Activated naive CD4-positive, alpha-beta T cell treated with anti-CD3 and anti-CD28 coated beads, Interleukin-2, amount 50 U/mL, for 72 hours (primary cell): Measurements from ENCODE around the gene WNT7B. TPM values are rescaled to one million over a fixed set of nuclear protein-coding genes. Genes with fewer than 3 reads are reported as not detected.
A peak's percentile ranks its signal among the peaks of the same experiment; 100 is the strongest.

Source experiments
- ATAC-seq, 2 donors: fragments of 150-1000 bp; cut with Tn5 transposase; 2 replicates each; pipeline ENCODE4 v1.10.0; 2021; ENCODE audit warnings: mild to moderate bottlenecking in 2 of 2, moderate library complexity in 2 of 2
- DNase-seq, 2 donors: peaks; one replicate each; pipeline ENCODE4 v3.0.0; 2021 to 2022; ENCODE audit warnings: low spot score in 2 of 2
- H3K27ac Mint-ChIP-seq, 2 donors: one replicate each; pipeline ENCODE4 v1.8.0; 2022; ENCODE audit warnings: mild to moderate bottlenecking in 2 of 2, mixed read lengths in 2 of 2
- H3K36me3 Mint-ChIP-seq, 2 donors: one replicate each; pipeline ENCODE4 v1.8.0; 2022; ENCODE audit warnings: mixed read lengths in 2 of 2
- H3K9me3 Mint-ChIP-seq, 2 donors: one replicate each; pipeline ENCODE4 v1.8.0; 2022; ENCODE audit warnings: mixed read lengths in 2 of 2
- total RNA-seq, 2 donors: library from RNA; stranded (reverse); gene quantifications; one replicate each; pipeline ENCODE4 v1.2.3, GENCODE V29; 2022

WNT7B gene
- total RNA-seq, 2 donors from 2014 or later: 0.05 TPM; not detected in 1

GRCh38 chr22:45896964-45897538, 79.9 kb downstream of the WNT7B start:
- ATAC-seq (no peak), DNase-seq (no peak)
- H3K36me3 Mint-ChIP-seq: no peaks in the 10 kb centered on the region
- H3K9me3 Mint-ChIP-seq: no peaks in the 10 kb centered on the region
- peak overlapping the region in 1 of 2 donors; percentile 74 for H3K27ac Mint-ChIP-seq

DNA sequence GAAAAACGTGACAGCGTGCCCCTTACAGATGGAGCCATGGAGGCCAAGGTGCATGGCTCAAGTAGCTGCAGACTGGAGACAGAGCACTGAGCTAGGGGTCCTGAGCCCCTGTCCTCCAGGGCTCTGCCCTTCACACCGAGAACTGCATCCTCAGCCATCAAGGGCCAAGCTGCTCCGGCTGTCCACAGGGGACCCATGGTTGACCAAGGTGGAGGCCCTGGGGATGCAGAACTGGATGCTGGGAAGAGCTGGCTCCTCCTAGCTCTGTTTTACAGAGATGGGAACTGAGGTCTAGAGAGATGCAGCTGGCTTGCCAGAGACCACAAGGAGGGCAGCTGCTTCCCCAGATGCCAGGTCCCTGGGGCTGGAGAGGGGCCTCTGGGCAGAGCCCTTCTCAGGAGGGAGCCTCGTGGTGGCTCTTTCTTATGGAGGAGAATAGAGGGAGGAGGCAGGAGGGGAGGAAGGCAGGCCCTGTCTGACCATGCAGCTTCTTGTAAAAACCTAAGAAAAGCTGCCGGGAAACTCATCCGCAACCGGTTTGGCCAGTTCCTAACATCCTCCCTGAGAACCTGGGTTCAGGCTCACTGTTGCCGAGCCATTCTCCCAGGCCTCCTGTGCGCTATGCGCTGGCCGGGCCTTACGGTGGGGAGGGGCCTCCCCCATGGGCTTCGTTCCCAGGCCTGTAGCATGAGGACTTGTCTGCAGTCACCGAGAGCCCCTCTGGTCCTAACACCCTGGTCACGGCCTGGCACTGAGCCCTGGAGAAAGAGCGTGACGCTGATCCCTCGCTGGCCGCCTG, 80.6 kb downstream of the WNT7B start:
- Mint-ChIP-seq H3K36me3 (no peaks in the 10 kb centered on the region), H3K27ac (no peak overlapping the region), H3K9me3 (no peaks in the 10 kb centered on the region)

DNA sequence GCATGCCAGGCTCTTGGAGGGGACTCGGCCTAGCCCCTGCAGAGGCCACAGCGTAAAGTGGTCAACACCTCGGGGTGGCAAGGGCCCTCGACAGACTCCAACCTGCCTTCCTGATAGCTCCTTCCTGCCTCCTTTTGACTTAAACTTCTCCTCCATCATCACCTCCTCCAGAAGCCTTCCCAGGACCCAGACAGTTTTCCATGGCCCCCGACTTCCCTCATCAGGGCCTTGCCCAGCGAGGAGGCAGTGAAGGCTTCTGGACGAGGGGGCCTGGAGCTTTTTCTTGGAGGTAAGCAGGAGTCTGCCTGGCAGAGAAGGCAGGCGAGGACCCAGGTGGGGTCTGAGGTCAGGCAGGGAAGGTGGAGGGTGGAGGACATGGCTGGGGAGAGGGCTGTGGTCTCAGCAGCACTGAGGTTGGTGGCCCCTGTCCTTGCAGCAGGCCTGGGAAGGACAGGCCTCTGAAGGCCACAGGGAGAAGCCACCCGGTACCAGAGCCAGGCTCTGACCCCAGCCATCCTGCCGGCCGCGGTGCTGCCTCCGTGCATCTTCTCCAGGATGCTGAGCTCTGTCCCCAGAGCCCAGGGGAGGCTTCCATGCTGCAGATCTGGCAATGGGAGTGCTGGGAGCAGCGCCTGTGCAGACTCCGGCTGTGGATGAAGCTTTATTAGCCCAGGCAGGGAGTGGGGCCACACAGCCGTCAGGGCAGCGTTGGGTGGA, 81.4 kb downstream of the WNT7B start:
- DNase-seq (no peak), ATAC-seq (no peak)
- Mint-ChIP-seq H3K9me3 (no peaks in the 10 kb centered on the region), H3K27ac (no peak overlapping the region), H3K36me3 (no peaks in the 10 kb centered on the region)

More for the DNA sequence above, 80.6 kb downstream of the WNT7B start:
- no peak for DNase-seq
- ATAC-seq: no peak

DNA sequence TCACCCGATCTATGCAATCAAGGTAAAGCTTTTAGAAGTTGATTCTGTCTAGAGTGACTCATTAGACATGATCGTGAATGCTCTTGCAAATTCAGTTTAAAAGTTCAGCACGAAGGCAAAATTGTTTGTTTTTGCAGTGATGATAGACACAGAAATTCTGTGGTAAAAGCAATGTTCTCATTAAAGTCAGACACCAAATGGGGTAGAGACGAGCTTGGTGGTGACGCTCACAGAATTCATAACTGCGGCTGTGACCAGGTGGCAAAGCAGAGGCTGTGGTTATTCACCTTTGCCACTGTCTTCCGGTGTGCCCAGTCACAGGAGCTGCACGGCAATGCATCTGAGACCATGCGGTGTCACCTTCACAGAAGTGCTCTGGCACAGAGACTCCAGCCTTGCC, 83.4 kb downstream of the WNT7B start:
- H3K27ac Mint-ChIP-seq: no peak overlapping the region
- H3K36me3 Mint-ChIP-seq: no peaks in the 10 kb centered on the region
- ATAC-seq (no peak), DNase-seq (no peak)
- H3K9me3 Mint-ChIP-seq: no peaks in the 10 kb centered on the region

- Mint-ChIP-seq H3K27ac (no peak overlapping the region), H3K9me3 (no peaks in the 10 kb centered on the region), H3K36me3 (no peaks in the 10 kb centered on the region)
- no peak for ATAC-seq
- no peak for DNase-seq
These were observed 84.1 kb downstream of the WNT7B start for GRCh38 chr22:45892681-45893461.

- Mint-ChIP-seq H3K36me3 (no peaks in the 10 kb centered on the region), H3K27ac (no peak overlapping the region), H3K9me3 (no peaks in the 10 kb centered on the region)
- DNase-seq: no peak
- no peak for ATAC-seq
These were observed 84.9 kb downstream of the WNT7B start for GRCh38 chr22:45891996-45892621.

DNA sequence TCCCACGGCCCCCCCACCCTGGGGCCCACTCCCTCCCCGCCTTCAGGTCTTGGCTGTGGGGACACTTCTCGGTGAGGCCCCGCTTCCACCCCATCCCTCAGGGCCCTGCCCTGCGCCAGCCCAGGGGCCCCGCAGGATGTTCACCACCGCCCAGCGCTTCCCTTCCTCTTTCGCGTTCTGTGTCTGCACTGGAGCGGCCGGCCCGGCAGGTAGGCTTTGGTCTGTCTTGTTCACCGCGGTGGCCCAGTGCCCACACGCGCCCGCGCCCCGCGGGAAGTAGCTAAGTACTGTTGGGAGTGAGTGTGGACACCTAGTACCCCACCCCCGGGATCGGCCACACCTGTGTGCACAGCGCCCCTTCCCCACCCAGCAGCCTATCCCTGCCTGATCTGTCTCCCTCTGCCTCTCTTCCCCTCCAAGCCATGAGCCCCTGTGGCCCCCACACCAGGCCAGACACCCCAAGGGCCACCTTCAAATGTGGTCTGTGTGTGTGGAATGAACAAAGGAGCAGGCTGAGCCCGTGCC, 85.4 kb downstream of the WNT7B start:
- Mint-ChIP-seq H3K27ac (no peak overlapping the region), H3K9me3 (no peaks in the 10 kb centered on the region), H3K36me3 (no peaks in the 10 kb centered on the region)
- ATAC-seq (no peak), DNase-seq (no peak)

GRCh38 chr22:45891021-45891421, 85.9 kb downstream of the WNT7B start:
- ATAC-seq (no peak), DNase-seq (no peak)
- no peaks in the 10 kb centered on the region for H3K9me3 Mint-ChIP-seq
- H3K27ac Mint-ChIP-seq: no peak overlapping the region
- H3K36me3 Mint-ChIP-seq: no peaks in the 10 kb centered on the region

- ATAC-seq (no peak), DNase-seq (no peak)
- H3K9me3 Mint-ChIP-seq: no peaks in the 10 kb centered on the region
- no peak overlapping the region for H3K27ac Mint-ChIP-seq
- no peaks in the 10 kb centered on the region for H3K36me3 Mint-ChIP-seq
These were observed 86.7 kb downstream of the WNT7B start for GRCh38 chr22:45890351-45890635.

DNA sequence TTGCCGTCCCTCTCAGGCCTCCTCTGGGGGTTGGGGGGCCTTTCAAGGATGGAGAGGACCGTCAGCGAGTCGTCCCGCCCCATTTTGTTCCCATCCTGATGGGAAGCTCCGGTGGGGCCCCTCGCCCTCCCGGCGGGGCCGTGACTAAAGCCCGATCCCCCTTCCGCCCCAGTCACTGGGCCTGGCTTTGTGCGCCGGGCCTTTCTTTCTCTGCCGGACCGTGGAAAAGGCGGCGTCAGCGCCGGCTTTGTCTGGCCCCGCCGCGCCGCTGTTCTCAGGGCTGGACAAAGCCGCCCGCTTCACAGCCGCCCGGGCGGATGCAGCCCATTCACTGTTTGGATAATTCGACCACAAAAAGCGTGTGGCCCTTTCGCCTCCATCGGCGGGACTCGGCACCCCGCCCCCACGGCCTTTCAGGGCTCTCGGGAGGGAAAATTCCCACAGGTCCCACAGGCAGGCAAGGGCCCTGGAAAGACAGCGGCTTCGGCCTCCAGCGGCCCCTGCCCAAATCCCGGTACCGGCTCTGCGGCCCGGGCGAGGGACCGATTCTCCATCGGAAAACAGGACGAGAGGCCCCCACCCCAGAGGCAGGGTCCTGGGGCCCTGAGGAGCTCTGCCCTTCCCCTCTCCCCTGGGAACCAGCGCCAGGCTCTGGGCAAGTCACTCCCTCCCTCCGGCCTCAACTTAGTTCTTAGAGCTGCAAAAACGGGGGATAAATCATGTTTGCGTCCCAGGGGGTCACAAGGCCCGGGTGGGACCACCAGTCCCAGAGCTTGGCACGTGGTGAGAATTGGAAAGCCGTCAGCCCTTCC, 87.2 kb downstream of the WNT7B start:
- Mint-ChIP-seq H3K36me3 (no peaks in the 10 kb centered on the region), H3K9me3 (no peaks in the 10 kb centered on the region), H3K27ac (no peak overlapping the region)
- ATAC-seq (no peak), DNase-seq (no peak)

- no peaks in the 10 kb centered on the region for H3K36me3 Mint-ChIP-seq
- no peak overlapping the region for H3K27ac Mint-ChIP-seq
- H3K9me3 Mint-ChIP-seq: no peaks in the 10 kb centered on the region
- DNase-seq (no peak), ATAC-seq (no peak)
These were observed 87.8 kb downstream of the WNT7B start for GRCh38 chr22:45889093-45889538.

- no peaks in the 10 kb centered on the region for H3K9me3 Mint-ChIP-seq
- H3K36me3 Mint-ChIP-seq: no peaks in the 10 kb centered on the region
- H3K27ac Mint-ChIP-seq: no peak overlapping the region
- DNase-seq (no peak), ATAC-seq (no peak)
These were observed 88.5 kb downstream of the WNT7B start for GRCh38 chr22:45888221-45889092.

GRCh38 chr22:45887202-45888131, 89.5 kb downstream of the WNT7B start:
- H3K27ac Mint-ChIP-seq: no peak overlapping the region
- DNase-seq (no peak), ATAC-seq (no peak)
- no peaks in the 10 kb centered on the region for H3K36me3 Mint-ChIP-seq
- H3K9me3 Mint-ChIP-seq: no peaks in the 10 kb centered on the region

- ATAC-seq (no peak), DNase-seq (peak in 1 of 2 donors; percentile 42)
- no peaks in the 10 kb centered on the region for H3K36me3 Mint-ChIP-seq
- no peak overlapping the region for H3K27ac Mint-ChIP-seq
- H3K9me3 Mint-ChIP-seq: no peaks in the 10 kb centered on the region
These were observed 90.4 kb downstream of the WNT7B start for GRCh38 chr22:45886540-45886939.
